GM15510 (cell line): ENCODE results near the gene EEFSEC.

Experiments
- POLR2A ChIP-seq: IDR thresholded peaks from 3 replicates; pipeline ENCODE4 v1.6.1; 2011; ENCODE audit warnings: borderline replicate concordance; ENCODE audit not compliant: insufficient read length; ENCODE audit errors: extremely low read depth

Gene EEFSEC

GRCh38 chr3:128170866-128171516 is 17.7 kb downstream of the EEFSEC start:
- no peak for TF ChIP-seq POLR2A

GRCh38 chr3:128173200-128173599 is 19.9 kb downstream of the EEFSEC start:
- TF ChIP-seq POLR2A: no peak

- no peak for TF ChIP-seq POLR2A
These were observed 20.6 kb downstream of the EEFSEC start for GRCh38 chr3:128173849-128174248.

- no peak for TF ChIP-seq POLR2A
These were observed 21.7 kb downstream of the EEFSEC start for GRCh38 chr3:128174675-128175590.

- TF ChIP-seq POLR2A: no peak
These were observed 22.5 kb downstream of the EEFSEC start for GRCh38 chr3:128175768-128176167.

GRCh38 chr3:128176276-128176833 is 23.1 kb downstream of the EEFSEC start:
- no peak for TF ChIP-seq POLR2A

GRCh38 chr3:128177865-128178264 is 24.6 kb downstream of the EEFSEC start:
- no peak for TF ChIP-seq POLR2A

GRCh38 chr3:128178782-128179483 is 25.7 kb downstream of the EEFSEC start:
- no peak for TF ChIP-seq POLR2A

GRCh38 chr3:128179484-128179819 is 26.2 kb downstream of the EEFSEC start:
- no peak for TF ChIP-seq POLR2A

GRCh38 chr3:128180436-128180835 is 27.2 kb downstream of the EEFSEC start:
- no peak for TF ChIP-seq POLR2A

GRCh38 chr3:128180913-128181312 is 27.6 kb downstream of the EEFSEC start:
- TF ChIP-seq POLR2A: no peak

GRCh38 chr3:128182656-128183055 is 29.4 kb downstream of the EEFSEC start:
- no peak for TF ChIP-seq POLR2A

GRCh38 chr3:128185630-128186447 is 32.6 kb downstream of the EEFSEC start:
- no peak for TF ChIP-seq POLR2A

- TF ChIP-seq POLR2A: no peak
These were observed 34.2 kb downstream of the EEFSEC start for GRCh38 chr3:128187495-128187894.
